ENCODE results near the gene YARS1. TPM values are rescaled to one million over a fixed set of nuclear protein-coding genes. Genes with fewer than 3 reads are reported as not detected.

Gene YARS1
- total RNA-seq, 1 experiment from 2014 or later: 244 TPM

DNA sequence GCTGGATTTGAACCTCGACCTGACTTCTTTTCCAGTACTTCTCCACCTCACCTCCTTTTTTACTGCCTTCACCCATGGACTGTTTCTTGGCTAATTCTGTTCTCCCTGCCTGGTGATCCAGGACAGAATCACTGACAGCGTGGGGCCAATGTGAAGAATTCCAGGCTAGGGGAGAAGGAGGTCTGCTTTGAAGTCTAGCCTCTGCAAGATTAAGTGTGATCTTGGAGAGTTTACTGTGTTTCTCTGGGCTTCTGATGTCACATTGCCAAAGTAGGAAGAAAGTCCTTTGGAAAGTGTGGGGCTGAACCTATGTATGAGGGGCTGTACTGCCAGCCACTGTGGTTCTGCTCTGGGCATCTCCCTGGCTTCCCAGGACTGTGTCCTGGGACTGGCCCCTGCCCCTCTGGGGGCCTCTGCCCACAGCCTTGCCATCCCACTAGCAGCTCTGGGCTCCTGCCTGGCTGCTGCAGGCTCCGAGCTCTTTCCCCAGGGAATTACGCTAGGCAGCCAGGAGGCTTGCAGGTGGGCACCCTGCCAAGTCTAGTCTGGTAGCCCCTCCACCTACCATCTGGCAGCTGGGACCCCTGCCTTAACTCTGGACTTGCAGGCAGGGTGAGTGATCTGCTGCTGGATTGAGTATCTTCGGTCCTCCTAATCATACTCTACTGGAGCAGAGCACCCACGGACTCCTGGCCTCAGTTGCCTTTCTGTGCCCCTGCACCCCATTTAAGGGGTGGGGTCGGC, 52.2 kb downstream of the YARS1 start:
- intact Hi-C loops (cut with micrococcal nuclease): loop anchor here (5.0 kb wide), 2 partner anchors 48 to 113 kb away; partner anchors contain the start of genes RBBP4 and ZBTB8OS
- no TSS peak for BruUV-seq (replicated peaks)
- peaks cover 58% of the 10 kb centered on the region for H3K79me2 ChIP-seq (ENCODE audit: insufficient read depth, low read length)

GRCh38 chr1:32763221-32763620, 53.9 kb downstream of the YARS1 start:
- ChIA-PET CTCF (no interaction called here), RAD21 (ENCODE audit: low non-redundant PET in 1 of 2, low total read pairs in 2 of 2, uncharacterized antibody in 2 of 2, unreplicated experiment in 2 of 2) (no interaction called here), POLR2A (no interaction called here)
- Histone ChIP-seq H2AFZ (ENCODE audit: low read depth, low read length, poor library complexity, severe bottlenecking) (no peak overlapping the region), H3K79me2 (ENCODE audit: insufficient read depth, low read length) (peaks cover 68% of the 10 kb centered on the region), H3K27me3 (ENCODE audit: insufficient read depth, low read length) (no peaks in the 10 kb centered on the region), H3K27ac (ENCODE audit: low read depth, low read length) (peak overlapping the region; percentile 98), H3K4me1 (ENCODE audit: control insufficient read depth in 1 of 2, insufficient read depth in 2 of 2, low read length in 2 of 2) (peaks cover 94 to 100% of the 10 kb centered on the region in 2 experiments), H3K4me2 (ENCODE audit: low read length) (peak overlapping the region; percentile 21), H3K9ac (ENCODE audit: low read length) (no peak overlapping the region), H3K9me3 (ENCODE audit: control insufficient read depth in 1 of 2, insufficient read depth in 1 of 2, low read depth in 1 of 2, low read length in 2 of 2) (no peaks in the 10 kb centered on the region), H3K9me2 (ENCODE audit: insufficient read depth) (no peaks in the 10 kb centered on the region), H4K20me1 (ENCODE audit: insufficient read depth) (no peaks in the 10 kb centered on the region), H3K4me3 (replicated peaks in 1 of 2; ENCODE audit: low read depth in 1 of 2, low read length in 2 of 2) (no peak overlapping the region), H3K36me3 (ENCODE audit: control insufficient read depth in 1 of 2, insufficient read depth in 2 of 2, low read length in 2 of 2) (peaks cover 0 to 4% of the 10 kb centered on the region in 2 experiments; a peak in 1 of 4 replicates)
- intact Hi-C loops (cut with micrococcal nuclease): loop anchor here (5.0 kb wide), 2 partner anchors 46 to 111 kb away; partner anchors contain the start of genes RBBP4 and ZBTB8OS
- DNase-seq (ENCODE audit: low read depth, low spot score): no peak
- no peak for ATAC-seq
- TF ChIP-seq ELF1 (IDR thresholded peaks at IDR 0.05; ENCODE audit: borderline replicate concordance, low read depth): no peak
- no peak for TF ChIP-seq CEBPB (IDR thresholded peaks at IDR 0.05; ENCODE audit: low read depth)
- TF ChIP-seq MAX (IDR thresholded peaks at IDR 0.05): no peak
- TF ChIP-seq SRF (IDR thresholded peaks at IDR 0.05; ENCODE audit: low read depth): no peak
- no peak for TF ChIP-seq SP1 (IDR thresholded peaks at IDR 0.05; ENCODE audit: low read depth)
- no peak for TF ChIP-seq ZBTB33 (IDR thresholded peaks at IDR 0.05; ENCODE audit: extremely low read depth, insufficient replicate concordance, low read length)
- no peak for TF ChIP-seq EZH2phosphoT487 (IDR thresholded peaks at IDR 0.05; ENCODE audit: borderline replicate concordance)
- BruUV-seq (replicated peaks): no TSS peak

More for the DNA sequence above, 52.2 kb downstream of the YARS1 start:
- Histone ChIP-seq H3K9me2 (ENCODE audit: insufficient read depth) (no peaks in the 10 kb centered on the region), H3K27me3 (ENCODE audit: insufficient read depth, low read length) (no peaks in the 10 kb centered on the region), H3K27ac (ENCODE audit: low read depth, low read length) (peak overlapping the region; percentile 36; the same call in 1 of the 2 replicates), H3K9ac (ENCODE audit: low read length) (0 out of 2 replicates have a peak overlapping the region, but pooled peaks have one; percentile 5), H4K20me1 (ENCODE audit: insufficient read depth) (no peaks in the 10 kb centered on the region), H3K4me2 (ENCODE audit: low read length) (0 out of 2 replicates have a peak overlapping the region, but pooled peaks have one; percentile 13), H3K9me3 (ENCODE audit: control insufficient read depth in 1 of 2, insufficient read depth in 1 of 2, low read depth in 1 of 2, low read length in 2 of 2) (no peaks in the 10 kb centered on the region), H3K4me3 (replicated peaks in 1 of 2; ENCODE audit: low read depth in 1 of 2, low read length in 2 of 2) (no peak overlapping the region), H3K4me1 (ENCODE audit: control insufficient read depth in 1 of 2, insufficient read depth in 2 of 2, low read length in 2 of 2) (peaks cover 93 to 100% of the 10 kb centered on the region in 2 experiments), H2AFZ (ENCODE audit: low read depth, low read length, poor library complexity, severe bottlenecking) (no peak overlapping the region), H3K36me3 (ENCODE audit: control insufficient read depth in 1 of 2, insufficient read depth in 2 of 2, low read length in 2 of 2) (peaks cover 0 to 5% of the 10 kb centered on the region in 2 experiments; a peak in 2 of 4 replicates)
- RAD21 ChIA-PET (ENCODE audit: low non-redundant PET in 1 of 2, low total read pairs in 2 of 2, uncharacterized antibody in 2 of 2, unreplicated experiment in 2 of 2): no interaction called here
- ATAC-seq (no peak), DNase-seq (ENCODE audit: low read depth, low spot score) (no peak)
- TF ChIP-seq RAD21 (IDR thresholded peaks at IDR 0.05; ENCODE audit: low read depth): no peak
- POLR2A ChIA-PET: no interaction called here
- CTCF ChIA-PET: interaction anchor here (1.1 kb wide), 1 partner anchor 53 kb away, joined by 5 read pairs; no protein-coding TSS in a partner anchor
